WTC11 (cell line): ENCODE results near the gene HMMR. TPM values are rescaled to one million over a fixed set of nuclear protein-coding genes. Genes with fewer than 3 reads are reported as not detected.

Experiments used
- ATF3 ChIP-seq: sonication (generic); formaldehyde crosslinking; conservative IDR thresholded peaks from 2 replicates; pipeline ENCODE4 v1.8.1; 2022; ENCODE audit warnings: mild to moderate bottlenecking, missing genetic modification reagents
- E2F5 ChIP-seq: sonication (generic); formaldehyde crosslinking; IDR thresholded peaks from 2 replicates; pipeline ENCODE4 v1.8.1; 2022; ENCODE audit warnings: mild to moderate bottlenecking, moderate library complexity, missing genetic modification reagents
- ELF4 ChIP-seq: sonication (generic); formaldehyde crosslinking; IDR thresholded peaks from 2 replicates; pipeline ENCODE4 v1.8.1; 2022; ENCODE audit warnings: low read depth, mild to moderate bottlenecking, moderate library complexity, missing genetic modification reagents
- ESRRA ChIP-seq: sonication (generic); formaldehyde crosslinking; IDR thresholded peaks from 2 replicates; pipeline ENCODE4 v1.8.1; 2022; ENCODE audit warnings: mild to moderate bottlenecking, missing genetic modification reagents, borderline replicate concordance
- FOXP1 ChIP-seq: sonication (generic); formaldehyde crosslinking; IDR thresholded peaks from 2 replicates; pipeline ENCODE4 v1.8.0; 2022; ENCODE audit warnings: missing genetic modification reagents, mild to moderate bottlenecking, moderate library complexity, borderline replicate concordance
- GABPB1 ChIP-seq: sonication (generic); formaldehyde crosslinking; IDR thresholded peaks from 2 replicates; pipeline ENCODE4 v1.8.1; 2023; ENCODE audit warnings: mild to moderate bottlenecking, missing genetic modification reagents
- IRF1 ChIP-seq: sonication (generic); formaldehyde crosslinking; IDR thresholded peaks from 2 replicates; pipeline ENCODE4 v1.8.0; 2023; ENCODE audit warnings: missing genetic modification reagents
- JUN ChIP-seq: sonication (generic); formaldehyde crosslinking; IDR thresholded peaks from 2 replicates; pipeline ENCODE4 v1.8.0; 2023; ENCODE audit warnings: mild to moderate bottlenecking, missing genetic modification reagents
- MXD4 ChIP-seq: fragments of 250-450 bp; sonication (Bioruptor Pico); IDR thresholded peaks from 2 replicates; pipeline ENCODE4 v1.8.0; 2021; ENCODE audit warnings: mild to moderate bottlenecking, moderate library complexity, borderline replicate concordance
- MYBL2 ChIP-seq: sonication (generic); formaldehyde crosslinking; IDR thresholded peaks from 2 replicates; pipeline ENCODE4 v1.8.1; 2023; ENCODE audit warnings: mild to moderate bottlenecking, moderate library complexity, missing genetic modification reagents
- NFE2L1 ChIP-seq: sonication (generic); formaldehyde crosslinking; IDR thresholded peaks from 2 replicates; pipeline ENCODE4 v1.8.1; 2023; ENCODE audit warnings: missing genetic modification reagents
- PREB ChIP-seq: sonication (generic); formaldehyde crosslinking; IDR thresholded peaks from 2 replicates; pipeline ENCODE4 v1.8.1; 2022; ENCODE audit warnings: mild to moderate bottlenecking, missing genetic modification reagents, moderate library complexity, borderline replicate concordance
- PRRX2 ChIP-seq: fragments of 250-450 bp; sonication (Bioruptor Pico); IDR thresholded peaks from 2 replicates; pipeline ENCODE4 v1.8.0; 2021; ENCODE audit warnings: mild to moderate bottlenecking
- STAT6 ChIP-seq: sonication (generic); formaldehyde crosslinking; conservative IDR thresholded peaks from 2 replicates; pipeline ENCODE4 v1.8.1; 2023; ENCODE audit warnings: mild to moderate bottlenecking, low read depth, missing genetic modification reagents, moderate library complexity
- TCF7 ChIP-seq: sonication (generic); formaldehyde crosslinking; IDR thresholded peaks from 2 replicates; pipeline ENCODE4 v1.8.0; 2022; ENCODE audit warnings: mild to moderate bottlenecking, low read depth, missing genetic modification reagents, moderate library complexity
- TEAD1 ChIP-seq: sonication (generic); formaldehyde crosslinking; IDR thresholded peaks from 2 replicates; pipeline ENCODE4 v1.8.0; 2022; ENCODE audit warnings: mild to moderate bottlenecking, missing genetic modification reagents
- TP53 ChIP-seq: sonication (generic); formaldehyde crosslinking; IDR thresholded peaks from 2 replicates; pipeline ENCODE4 v1.8.1; 2023; ENCODE audit warnings: mild to moderate bottlenecking, missing genetic modification reagents
- USF1 ChIP-seq: sonication (generic); formaldehyde crosslinking; IDR thresholded peaks from 2 replicates; pipeline ENCODE4 v1.8.0; 2022; ENCODE audit warnings: mild to moderate bottlenecking, missing genetic modification reagents
- USF2 ChIP-seq: sonication (generic); formaldehyde crosslinking; IDR thresholded peaks from 2 replicates; pipeline ENCODE4 v1.8.1; 2023; ENCODE audit warnings: mild to moderate bottlenecking, missing genetic modification reagents, moderate library complexity
- ZNF232 ChIP-seq: sonication (generic); formaldehyde crosslinking; IDR thresholded peaks from 2 replicates; pipeline ENCODE4 v1.8.0; 2022; ENCODE audit warnings: mild to moderate bottlenecking, missing genetic modification reagents
- ZNF263 ChIP-seq: sonication (generic); formaldehyde crosslinking; IDR thresholded peaks from 2 replicates; pipeline ENCODE4 v1.8.1; 2022; ENCODE audit warnings: low read depth, mild to moderate bottlenecking, moderate library complexity, missing genetic modification reagents
- ZNF425 ChIP-seq: fragments of 250-450 bp; sonication (Bioruptor Pico); conservative IDR thresholded peaks from 2 replicates; pipeline ENCODE4 v1.9.0; 2021; ENCODE audit warnings: mild to moderate bottlenecking
- ZNF532 ChIP-seq: fragments of 250-450 bp; sonication (Bioruptor Pico); IDR thresholded peaks from 2 replicates; pipeline ENCODE4 v1.9.0; 2021; ENCODE audit warnings: mild to moderate bottlenecking, borderline replicate concordance
- total RNA-seq: library from RNA; stranded (reverse); gene quantifications from 3 replicates; pipeline ENCODE4 v1.2.3, GENCODE V29; 2021

The HMMR gene
- total RNA-seq, 1 experiment from 2014 or later = 78.5 TPM

- TF ChIP-seq ZNF532 (peak; percentile 73; the same call in 1 of the 2 replicates), GABPB1 (CRISPR knock-in tag) (peak; percentile 46; the same call in 1 of the 2 replicates), USF2 (CRISPR knock-in tag) (peak; percentile 87), ZNF263 (CRISPR knock-in tag) (no peak), NFE2L1 (no peak), JUN (CRISPR knock-in tag) (0 out of 2 replicates have a peak, but pooled peaks have one; percentile 19), STAT6 (CRISPR knock-in tag) (no peak), MXD4 (CRISPR knock-in tag) (no peak), TEAD1 (peak; percentile 50; the same call in 1 of the 2 replicates), TCF7 (CRISPR knock-in tag) (no peak), PREB (CRISPR knock-in tag) (no peak), FOXP1 (CRISPR knock-in tag) (peak; percentile 69; the same call in 1 of the 2 replicates), ZNF232 (CRISPR knock-in tag) (no peak), MYBL2 (no peak), ZNF425 (CRISPR knock-in tag) (no peak), ESRRA (CRISPR knock-in tag) (0 out of 2 replicates have a peak, but pooled peaks have one; percentile 49), E2F5 (CRISPR knock-in tag) (0 out of 2 replicates have a peak, but pooled peaks have one; percentile 48), ELF4 (no peak), USF1 (CRISPR knock-in tag) (peak; percentile 81), ATF3 (no peak), TP53 (CRISPR knock-in tag) (peak; percentile 77; the same call in 1 of the 2 replicates), PRRX2 (no peak), IRF1 (no peak)
Measured at GRCh38 chr5:163437309-163438182, 22.9 kb upstream of the HMMR start, which contains the start of gene CCNG1 (continued).
